ENCODE measurements around the gene ZNF384.
"Not testable (repeated sequence)": the region's sequence is repeated elsewhere in the genome, so short reads cannot be mapped to it uniquely, and the experiment has no call there.

The ZNF384 gene

DNA sequence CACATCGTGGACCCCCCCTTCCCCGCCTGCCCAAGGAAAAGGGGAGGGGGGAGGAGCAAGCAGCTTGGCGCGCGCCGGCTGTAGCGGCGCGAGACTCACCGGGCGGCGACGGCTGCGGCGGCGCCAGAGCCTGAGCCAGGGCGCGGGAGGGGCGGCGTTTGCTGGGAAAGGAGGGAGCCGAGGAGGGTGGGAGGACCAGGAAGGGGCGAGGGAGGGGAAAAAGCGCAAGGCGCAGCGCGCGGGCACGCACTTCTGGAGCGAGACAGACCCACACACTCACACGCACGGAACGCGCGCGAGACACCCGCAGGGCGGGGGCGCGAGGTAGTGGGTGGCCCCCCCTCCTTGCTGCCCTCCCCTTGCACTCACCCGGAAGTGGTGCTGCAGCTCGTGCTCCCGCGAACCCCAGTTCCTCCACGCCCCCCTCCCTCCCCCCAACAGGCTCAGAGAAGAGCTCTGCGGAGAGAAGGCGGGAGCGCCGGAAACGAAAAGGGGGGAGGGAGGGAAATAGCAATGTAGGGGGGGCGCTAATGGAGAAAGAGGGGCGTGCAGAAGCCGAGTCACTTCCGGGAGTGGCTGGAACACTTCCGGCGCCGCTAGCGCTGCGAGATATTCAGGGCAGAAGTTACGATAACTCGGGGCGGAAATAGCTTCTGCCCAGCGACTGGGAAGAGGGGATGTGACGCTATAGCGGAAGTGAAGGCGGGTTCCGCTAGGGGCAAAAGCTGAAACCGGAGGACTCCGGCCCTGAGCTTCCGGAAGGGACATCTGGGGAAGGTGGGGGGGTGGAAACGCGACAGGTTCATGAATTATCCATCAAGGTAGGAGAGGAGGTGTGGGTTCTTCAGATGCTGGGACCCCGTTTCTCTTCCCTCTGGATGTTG, at the start of gene ZNF384:
TSS of gene ZNF384 (minus strand) at position 377 of the 884 bp plus-strand sequence. CDS start 9,855 bp downstream, outside the sequence.
- peak; percentile 98 for DNase-seq (ENCODE audit: low spot score)

- no peak for DNase-seq (ENCODE audit: low spot score)
These were observed 47.6 kb upstream of the ZNF384 start for GRCh38 chr12:6736754-6737153.

DNA sequence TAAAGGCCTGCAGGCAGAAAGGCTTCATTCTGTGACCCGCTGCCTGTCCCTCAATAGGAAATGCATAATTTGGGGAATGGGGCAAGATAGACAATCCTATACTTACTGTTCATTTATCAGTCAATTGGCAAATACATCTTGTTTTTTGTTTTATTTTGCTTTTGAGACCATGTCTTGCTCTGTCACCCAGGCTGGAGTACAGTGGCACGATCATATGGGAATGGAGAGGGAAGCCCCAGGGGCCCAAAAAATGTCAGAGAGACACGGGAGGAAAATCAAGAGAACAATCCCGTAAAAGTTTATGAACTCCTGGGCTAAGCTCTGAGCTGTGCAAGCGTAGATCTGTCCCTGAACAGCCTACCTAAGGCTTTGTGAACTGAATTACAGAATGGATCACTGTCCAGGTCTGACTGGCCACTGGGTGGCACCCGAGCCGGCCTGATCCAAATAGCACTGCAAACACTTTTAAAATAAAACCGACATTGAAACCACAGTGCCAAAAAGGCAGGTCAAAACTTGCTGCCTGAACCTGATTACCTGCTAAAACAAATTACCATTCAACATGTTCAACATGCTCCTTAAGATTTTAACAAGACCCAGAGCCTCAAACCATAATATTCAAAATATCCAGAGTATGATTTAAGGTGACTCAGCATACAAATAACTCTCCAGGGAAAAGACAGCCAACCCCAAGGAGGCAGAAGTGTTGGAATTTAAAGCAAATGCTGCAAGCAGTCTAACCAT, 46.4 kb upstream of the ZNF384 start:
- peak; percentile 69 for DNase-seq (ENCODE audit: low spot score)

GRCh38 chr12:6734506-6735387, 45.6 kb upstream of the ZNF384 start:
- DNase-seq (ENCODE audit: low spot score): no peak

DNA sequence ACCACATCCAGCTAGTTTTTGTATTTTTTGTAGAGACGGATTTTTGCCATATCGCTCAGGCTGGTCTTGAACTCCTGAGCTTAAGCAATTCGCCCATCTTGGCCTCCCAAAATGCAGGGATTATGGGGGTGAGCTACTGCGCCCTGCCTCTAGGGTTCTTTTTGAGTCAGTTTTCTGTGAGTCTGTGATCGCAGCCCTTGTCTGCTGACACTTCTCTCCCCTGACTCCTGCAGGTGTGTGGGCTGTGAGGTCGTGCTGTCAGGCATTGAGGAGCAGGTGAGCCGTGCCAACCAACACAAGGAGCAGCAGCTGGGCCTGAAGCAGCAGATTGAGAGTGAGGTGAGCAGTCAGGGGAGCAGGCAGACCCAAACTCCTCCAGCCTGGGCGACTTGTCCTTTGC, 41.0 kb upstream of the ZNF384 start:
- no peak for DNase-seq (ENCODE audit: low spot score)

- no peak for DNase-seq (ENCODE audit: low spot score)
These were observed 40.0 kb upstream of the ZNF384 start for GRCh38 chr12:6729186-6729585.

DNA sequence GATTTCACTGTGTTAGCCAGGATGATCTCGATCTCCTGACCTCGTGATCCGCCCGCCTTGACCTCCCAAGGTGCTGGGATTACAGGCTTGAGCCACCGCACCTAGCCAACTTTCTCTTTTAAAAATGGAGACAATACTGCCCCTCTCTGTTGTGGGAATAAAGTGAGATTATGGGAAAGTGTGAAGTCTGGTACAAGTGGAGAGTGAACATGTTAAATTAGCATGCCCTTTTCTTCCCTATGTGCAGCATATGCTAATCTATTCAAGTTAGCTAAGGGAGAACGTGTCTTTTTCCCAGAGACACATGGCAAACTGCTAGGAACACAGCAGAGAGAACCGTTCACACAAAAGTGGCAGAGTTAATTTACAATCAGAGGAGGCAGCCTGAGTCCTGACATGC, 36.2 kb upstream of the ZNF384 start:
- DNase-seq (ENCODE audit: low spot score): no peak

GRCh38 chr12:6724409-6724797, 35.2 kb upstream of the ZNF384 start:
- no peak for DNase-seq (ENCODE audit: low spot score)

GRCh38 chr12:6723607-6724408, 34.6 kb upstream of the ZNF384 start, which contains the start of gene COPS7A:
Gene COPS7A (plus strand): TSS chr12:6724046. CDS start chr12:6724657, 611 bp downstream.
- DNase-seq (ENCODE audit: low spot score): peak; percentile 98

GRCh38 chr12:6722863-6723262, 33.7 kb upstream of the ZNF384 start:
- DNase-seq (ENCODE audit: low spot score): no peak

DNA sequence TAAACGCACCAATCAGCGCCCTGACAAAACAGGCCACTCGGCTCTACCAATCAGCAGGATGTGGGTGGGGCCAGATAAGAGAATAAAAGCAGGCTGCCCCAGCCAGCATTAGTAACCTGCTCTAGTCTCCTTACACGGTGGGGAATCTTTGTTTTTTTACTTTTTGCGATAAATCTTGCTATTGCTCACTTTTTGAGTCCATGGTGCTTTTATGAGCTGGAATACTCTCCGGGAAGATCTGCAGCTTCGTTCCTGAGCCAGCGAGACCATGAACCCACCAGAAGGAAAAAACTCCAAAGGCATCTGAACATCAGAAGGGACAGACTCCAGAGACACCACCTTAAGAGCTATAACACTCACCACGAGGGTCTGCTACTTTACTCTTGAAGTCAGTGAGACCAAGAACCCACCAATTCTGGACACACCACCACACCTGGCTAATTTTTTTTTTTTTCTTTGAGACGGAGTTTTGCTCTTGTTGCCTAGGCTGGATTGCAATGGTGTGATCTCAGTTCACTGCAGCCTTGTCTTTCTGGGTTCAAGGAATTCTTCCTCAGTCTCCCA, 27.8 kb upstream of the ZNF384 start:
- no peak for DNase-seq (ENCODE audit: low spot score)

GRCh38 chr12:6716031-6716873, 27.1 kb upstream of the ZNF384 start:
- DNase-seq (ENCODE audit: low spot score): not testable (repeated sequence)

DNA sequence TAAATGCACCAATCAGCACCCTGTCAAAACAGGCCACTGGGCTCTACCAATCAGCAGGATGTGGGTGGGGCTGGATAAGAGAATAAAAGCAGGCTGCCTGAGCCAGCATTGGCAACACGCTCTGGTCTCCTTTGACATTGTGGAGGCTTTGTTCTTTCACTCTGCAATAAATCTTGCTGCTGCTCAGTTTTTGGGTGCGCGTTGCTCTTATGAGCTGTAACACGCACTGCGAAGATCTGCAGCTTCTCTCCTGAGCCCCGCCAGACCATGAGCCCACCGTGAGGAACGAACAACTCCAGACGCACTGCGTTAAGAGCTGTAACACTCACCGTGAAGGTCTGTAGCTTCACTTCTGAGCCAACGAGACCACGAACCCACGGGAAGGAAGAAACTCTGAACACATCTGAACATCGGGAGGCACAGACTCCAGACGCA, 19.8 kb upstream of the ZNF384 start:
- no peak for DNase-seq (ENCODE audit: low spot score)

GRCh38 chr12:6708351-6708750, 19.2 kb upstream of the ZNF384 start:
- DNase-seq (ENCODE audit: low spot score): not testable (repeated sequence)

DNA sequence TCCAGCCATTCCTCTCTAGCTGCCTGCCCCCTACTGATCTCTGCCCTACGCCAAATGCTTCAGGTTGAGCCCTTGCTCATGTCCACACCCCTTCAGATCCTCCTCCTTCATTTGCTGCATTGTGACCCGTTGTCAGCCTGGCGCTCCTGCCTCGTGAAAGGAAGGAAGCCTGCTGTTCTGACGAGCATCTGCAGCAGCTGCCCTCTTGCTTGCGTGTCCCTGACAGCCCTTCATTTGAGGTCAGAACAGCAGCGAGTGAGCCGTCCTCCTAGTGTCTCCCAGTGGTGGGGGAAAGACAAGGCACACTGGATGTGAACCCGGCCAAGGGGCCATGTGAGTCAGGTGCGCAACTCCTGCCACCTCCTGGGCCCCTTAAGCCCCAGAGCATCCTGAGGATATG, 14.5 kb upstream of the ZNF384 start:
- DNase-seq (ENCODE audit: low spot score): no peak

DNA sequence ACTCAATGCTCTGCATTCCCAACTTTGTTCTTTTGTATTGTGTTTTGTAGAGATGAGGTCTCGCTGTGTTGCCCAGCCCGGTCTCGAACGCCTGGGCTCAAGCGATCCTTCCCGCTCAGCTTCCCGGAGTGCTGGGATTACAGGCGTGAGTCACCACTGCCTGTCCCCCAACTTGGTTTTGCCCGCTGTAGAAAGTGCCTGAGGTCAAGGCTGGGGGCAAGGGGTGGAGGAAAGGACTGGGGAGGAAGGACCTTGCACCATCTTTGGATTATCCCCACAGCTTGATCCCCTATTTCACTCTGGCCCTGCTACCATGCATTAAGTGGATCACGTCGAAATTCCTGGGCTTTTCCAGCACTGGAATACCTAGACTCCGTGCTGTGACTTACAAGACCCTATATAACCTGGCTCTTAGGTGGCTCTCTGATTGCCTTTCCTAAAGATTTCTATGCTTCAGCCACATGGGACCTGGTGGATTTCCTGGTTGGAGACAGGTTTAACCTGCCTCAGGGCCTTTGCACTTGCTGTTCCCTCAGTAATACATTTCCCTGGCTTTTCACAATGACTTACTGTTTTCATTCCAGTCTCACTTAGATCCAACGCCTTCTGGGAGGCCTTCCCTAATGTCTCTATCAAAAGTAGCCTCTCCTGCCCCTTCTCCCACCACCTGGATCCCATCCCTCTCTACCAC, 12.0 kb upstream of the ZNF384 start:
- no peak for DNase-seq (ENCODE audit: low spot score)

DNA sequence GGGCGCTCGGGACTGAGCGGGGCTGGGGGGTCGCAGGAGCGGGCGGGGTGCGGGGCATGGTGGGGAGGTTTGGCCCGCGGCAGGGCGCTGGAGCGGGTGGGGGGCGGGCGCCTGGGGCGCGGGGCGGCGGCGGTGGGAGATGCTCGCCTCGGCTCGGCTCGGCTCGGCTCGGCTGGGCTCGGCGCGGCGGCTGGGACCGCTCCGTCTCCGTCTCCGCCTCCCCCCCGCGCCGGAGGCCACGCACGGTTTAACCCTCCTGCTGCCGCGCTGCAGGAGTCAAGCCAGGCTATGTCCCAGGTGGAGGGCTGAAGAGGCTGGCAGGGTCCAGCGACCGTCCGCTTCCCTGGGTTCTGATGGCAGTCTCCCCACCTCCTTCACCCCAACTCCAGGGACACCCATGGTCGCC, 11.5 kb upstream of the ZNF384 start, which contains the start of gene PIANP:
TSS of gene PIANP (minus strand) at position 170 of the 406 bp plus-strand sequence. CDS start 2,754 bp downstream, outside the sequence.
- DNase-seq (ENCODE audit: low spot score): peak; percentile 60

DNA sequence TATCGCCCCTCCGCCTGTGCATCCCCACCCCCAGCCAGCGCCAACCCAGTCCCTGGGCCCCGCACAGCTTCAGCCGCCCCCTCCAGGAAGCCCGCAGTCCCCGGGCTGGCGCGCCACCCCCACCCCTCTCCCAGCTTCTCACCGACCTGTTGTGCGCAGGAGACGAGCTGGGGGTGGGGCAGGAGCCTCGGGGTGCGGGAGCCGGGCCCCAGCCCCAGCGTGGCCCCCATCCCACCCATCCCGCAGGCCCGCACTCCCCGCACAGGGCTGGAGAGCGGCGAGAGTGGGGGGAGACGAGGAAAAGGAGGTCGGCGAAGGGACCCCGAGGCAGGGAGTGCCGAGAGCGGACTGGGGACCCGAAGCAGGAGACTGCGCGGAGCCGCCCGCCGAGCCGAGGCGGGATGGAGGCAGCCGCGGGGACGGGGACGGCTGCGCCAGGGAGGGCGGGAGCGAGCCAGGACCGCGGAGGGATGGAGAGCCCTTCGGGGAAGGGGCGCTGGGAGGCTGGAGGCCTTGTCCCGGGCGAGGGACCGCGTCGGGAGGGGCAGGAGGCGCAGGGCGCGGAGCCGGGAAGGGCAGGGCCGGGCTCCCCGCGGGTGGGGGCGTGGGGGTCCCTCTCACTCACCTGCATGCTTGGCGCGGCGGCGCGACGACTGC, 10.9 kb upstream of the ZNF384 start:
- peak; percentile 26 for DNase-seq (ENCODE audit: low spot score)

All from AG08395 (cell line).